ENCODE measurements around the gene LPAR3.

- TF ChIP-seq ZNF629 (tag by site-specific recombination; IDR thresholded peaks at IDR 0.05) (no peak), INSM2 (tag by site-specific recombination; IDR thresholded peaks at IDR 0.05) (no peak), CTCF (tag by site-specific recombination; IDR thresholded peaks at IDR 0.05) (no peak), ZNF510 (tag by site-specific recombination; IDR thresholded peaks at IDR 0.05; ENCODE audit: insufficient replicate concordance) (no peak), ZNF558 (tag by site-specific recombination; IDR thresholded peaks at IDR 0.05) (no peak), ZNF513 (tag by site-specific recombination; IDR thresholded peaks at IDR 0.05) (no peak)
Observed at GRCh38 chr1:84861516-84861915, 31.5 kb downstream of the LPAR3 start.
